Subcutaneous adipose tissue (tissue), 4 donors: ENCODE data around the gene OBSCN. TPM values are rescaled to one million over a fixed set of nuclear protein-coding genes. Genes with fewer than 3 reads are reported as not detected.

Source experiments
- CTCF ChIP-seq: fragments of 450-650 bp; IDR thresholded peaks from one replicate; pipeline ENCODE4 v1.5.1; 2016; ENCODE audit warnings: low read depth, mild to moderate bottlenecking, control low read depth, antibody characterized with exemption, moderate library complexity
- total RNA-seq, 4 donors: library from RNA; depleted of rRNA; stranded (reverse); fragments of >200 nt; gene quantifications; one replicate each; pipeline ENCODE4 v1.1.0, GENCODE V29; 2016

OBSCN gene
- total RNA-seq, 4 donors from 2014 or later: 4.1 to 4.9 (median 4.7) TPM

- no peak for TF ChIP-seq CTCF
Measured at GRCh38 chr1:228168563-228169270, 39.1 kb upstream of the OBSCN start.

DNA sequence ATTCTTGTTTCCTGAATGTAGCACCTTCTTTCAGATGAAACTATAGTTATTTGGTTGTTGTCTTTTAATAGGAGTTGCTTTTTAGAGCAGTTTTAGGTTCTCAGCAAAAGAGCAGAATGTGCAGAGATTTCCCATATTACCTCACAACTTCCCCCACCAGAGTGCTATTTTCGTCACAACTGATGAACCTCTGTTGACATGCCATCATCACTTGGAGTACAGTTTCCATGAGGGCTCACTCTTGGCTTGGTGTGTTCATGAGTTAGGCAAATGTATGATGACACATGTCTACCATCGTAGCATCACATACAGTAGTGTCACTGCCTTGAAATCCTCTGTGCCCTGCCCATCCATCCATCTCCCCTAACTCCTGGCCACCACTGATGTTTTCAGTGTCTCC lies 38.5 kb upstream of the OBSCN start:
- no peak for TF ChIP-seq CTCF

- no peak for TF ChIP-seq CTCF
Measured at GRCh38 chr1:228170666-228171065, 37.2 kb upstream of the OBSCN start.

GRCh38 chr1:228171221-228171891 lies 36.5 kb upstream of the OBSCN start:
- TF ChIP-seq CTCF: no peak

DNA sequence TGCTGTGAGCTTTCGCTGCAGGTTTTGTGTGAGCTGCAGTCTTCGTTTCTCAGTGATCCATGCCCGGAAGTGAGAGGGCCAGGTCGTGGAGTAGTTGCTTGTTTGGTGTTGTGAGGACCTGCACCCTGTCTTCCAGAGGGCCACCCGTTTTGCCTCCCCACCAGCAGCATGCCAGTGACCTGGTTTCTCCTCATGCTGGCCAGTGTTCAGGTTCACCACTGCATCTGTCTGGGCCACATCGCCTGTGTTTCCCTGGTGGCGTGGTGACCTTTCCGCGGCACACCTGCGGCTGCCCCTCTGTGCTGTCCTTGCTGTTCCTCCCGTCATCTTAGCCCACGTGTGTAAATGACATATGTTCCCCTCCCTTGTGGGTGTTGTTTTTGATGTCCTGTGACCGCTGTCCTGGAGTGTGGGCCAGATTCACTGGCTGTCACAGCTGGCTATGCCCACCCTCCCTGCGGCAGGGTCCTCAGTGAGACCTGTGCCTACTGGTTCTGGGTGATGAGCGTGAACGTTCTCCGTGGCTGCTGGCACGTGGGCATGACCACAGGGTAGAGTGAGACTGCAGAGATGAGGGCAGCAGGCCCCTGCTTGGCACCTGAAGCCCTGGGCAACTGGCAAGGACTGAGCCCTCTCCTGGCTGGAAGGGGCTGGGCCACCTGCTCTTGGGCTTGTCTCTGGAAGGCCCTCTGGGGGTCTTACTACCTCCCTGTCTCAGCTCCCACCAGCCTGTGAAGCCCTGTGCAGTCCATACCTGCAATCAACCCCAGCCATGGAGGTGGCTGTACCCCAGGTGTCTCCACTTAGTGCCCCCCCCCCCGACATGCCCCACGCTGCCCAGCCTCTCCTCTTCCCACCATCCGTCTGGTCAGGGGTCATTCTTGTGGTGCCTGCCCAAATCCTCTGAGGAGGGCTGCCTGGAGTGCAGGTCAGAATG lies 35.0 kb upstream of the OBSCN start:
- no peak for TF ChIP-seq CTCF

- no peak for TF ChIP-seq CTCF
Measured at GRCh38 chr1:228174482-228175315, 33.1 kb upstream of the OBSCN start.
